ENCODE data around the gene SCNM1.

DNA sequence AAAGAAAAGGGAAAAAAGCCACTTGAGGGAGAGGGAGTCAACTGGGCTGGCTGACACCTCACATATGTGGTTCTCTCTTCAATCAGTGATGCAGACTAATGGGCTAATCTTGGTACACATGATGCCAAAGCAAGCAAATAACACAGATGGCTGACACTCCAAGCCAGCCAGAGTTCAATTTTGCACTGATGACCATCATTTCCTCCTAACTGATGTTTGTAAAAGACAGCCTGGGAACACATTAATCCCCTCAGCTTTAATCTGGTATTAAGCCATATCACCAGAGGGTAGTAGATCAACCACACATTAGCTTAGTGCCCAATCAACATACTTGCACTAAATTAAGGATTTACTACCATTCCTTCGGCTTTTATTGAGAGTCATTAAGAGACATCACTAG is 21.3 kb downstream of the SCNM1 start:
- TF ChIP-seq CTCF (IDR thresholded peaks at IDR 0.05; ENCODE audit: insufficient read depth, low read depth, low read length) = no peak
- TF ChIP-seq EZH2 (IDR thresholded peaks at IDR 0.05; ENCODE audit: insufficient read depth, low read length) = no peak
